Lung (tissue), 12 donors: ENCODE measurements around the gene DHCR24. TPM values are rescaled to one million over a fixed set of nuclear protein-coding genes. Genes with fewer than 3 reads are reported as not detected.
A peak's percentile ranks its signal among the peaks of the same experiment; 100 is the strongest.

Source experiments
- ATAC-seq: fragments of 200-7000 bp; cut with Tn5 transposase; one replicate; pipeline ENCODE4 v1.9.1; 2020; ENCODE audit warnings: moderate number of reproducible peaks; ENCODE audit not compliant: insufficient read depth, low FRiP score
- DNase-seq, 3 donors: peaks; one replicate each; pipeline ENCODE4 v3.0.0-alpha.2; 2013 to 2017
- H3K27ac ChIP-seq, 2 donors: one replicate each; pipeline ENCODE4 v1.5.1; 2013; ENCODE audit warnings: mild to moderate bottlenecking in 2 of 2, moderate library complexity in 2 of 2, control low read depth in 1 of 2, inconsistent platforms in 1 of 2, low read depth in 1 of 2, low read length in 1 of 2
- H3K27me3 ChIP-seq, 3 donors: one replicate each; pipeline ENCODE4 v1.5.1; 2013; ENCODE audit warnings: low read length in 2 of 3; ENCODE audit not compliant: control insufficient read depth in 3 of 3, insufficient read depth in 3 of 3
- H3K36me3 ChIP-seq, 4 donors: one replicate each; pipeline ENCODE4 v1.5.1; 2013; ENCODE audit warnings: low read length in 4 of 4, mild to moderate bottlenecking in 1 of 4, moderate library complexity in 1 of 4; ENCODE audit not compliant: control insufficient read depth in 4 of 4, insufficient read depth in 4 of 4
- H3K4me1 ChIP-seq, 5 donors: one replicate each; pipeline ENCODE4 v1.5.1; 2013; ENCODE audit warnings: low read length in 5 of 5, mild to moderate bottlenecking in 2 of 5, moderate library complexity in 1 of 5; ENCODE audit not compliant: control insufficient read depth in 5 of 5, insufficient read depth in 5 of 5
- H3K4me3 ChIP-seq: one replicate; pipeline ENCODE4 v1.5.1; 2013; ENCODE audit warnings: mild to moderate bottlenecking, control low read depth, moderate library complexity
- H3K9ac ChIP-seq, 2 donors: one replicate each; pipeline ENCODE4 v1.5.1; 2013; ENCODE audit warnings: low read length in 2 of 2, control low read depth in 1 of 2; ENCODE audit not compliant: insufficient read depth in 1 of 2
- H3K9me3 ChIP-seq, 4 donors: one replicate each; pipeline ENCODE4 v1.5.1; 2013; ENCODE audit warnings: low read length in 3 of 4, mild to moderate bottlenecking in 1 of 4, moderate library complexity in 1 of 4; ENCODE audit not compliant: control insufficient read depth in 4 of 4, insufficient read depth in 3 of 4
- CTCF ChIP-seq: IDR thresholded peaks from 2 replicates; pipeline ENCODE4 v1.5.1; 2012; ENCODE audit warnings: mild to moderate bottlenecking; ENCODE audit errors: control extremely low read depth, extremely low read depth
- WGBS, 2 donors: extraction: QIAGEN DNeasy Blood & Tissue Kit; methylation state at CpG; one replicate each; pipeline ENCODE4 v1.1.7; 2013; 5-methylcytosine and 5-hydroxymethylcytosine counted together
- polyA plus RNA-seq, 2 donors: library from polyadenylated mRNA; stranded (reverse); fragments of 200-250 nt; gene quantifications; one replicate each; pipeline ENCODE4 v1.2.1, GENCODE V29; 2013
- total RNA-seq, 2 donors: library from RNA; depleted of rRNA in 1 of 2; stranded (reverse); fragments of >200 nt in 1 of 2; gene quantifications; one replicate each; pipeline ENCODE4 v1.2.1, GENCODE V29; 2014 to 2021
- donor health status: control.
- donor health status: control.
- donor health status: Bipolar disorder and iron deficiency.
- donor health status: healthy.
- donor health status: DM: yes; HTN: yes; CAD: no.

The DHCR24 gene
- total and polyA plus RNA-seq, 4 donors: 269 to 735 (median 436) TPM

- H3K9ac ChIP-seq: no peak overlapping the region
- DNase-seq (no peak), ATAC-seq (no peak)
- H3K4me1 ChIP-seq: peaks cover 3 to 19% (median 13%) of the 10 kb centered on the region in 5 donors
- H3K9me3 ChIP-seq: no peaks in the 10 kb centered on the region
- WGBS, 2 donors: 51 to 93% methylated on average over 1 of the region's 1 CpG
- H3K27me3 ChIP-seq: no peaks in the 10 kb centered on the region
- no peak overlapping the region for H3K4me3 ChIP-seq
- H3K36me3 ChIP-seq: no peaks in the 10 kb centered on the region
- no peak for TF ChIP-seq CTCF
- no peak overlapping the region for H3K27ac ChIP-seq
Measured at GRCh38 chr1:54931275-54931840, 44.4 kb upstream of the DHCR24 start.

GRCh38 chr1:54929700-54930099 lies 42.7 kb upstream of the DHCR24 start:
- DNase-seq (no peak), ATAC-seq (no peak)
- Histone ChIP-seq H3K9ac (no peak overlapping the region), H3K27me3 (no peaks in the 10 kb centered on the region), H3K9me3 (no peaks in the 10 kb centered on the region), H3K4me3 (no peak overlapping the region), H3K27ac (no peak overlapping the region), H3K36me3 (no peaks in the 10 kb centered on the region), H3K4me1 (peaks cover 7 to 18% (median 13%) of the 10 kb centered on the region in 5 donors)
- TF ChIP-seq CTCF: no peak

- H3K4me3 ChIP-seq: no peak overlapping the region
- ATAC-seq (no peak), DNase-seq (no peak)
- H3K27ac ChIP-seq: peak overlapping the region in 1 of 2 donors; percentile 89
- H3K27me3 ChIP-seq: no peaks in the 10 kb centered on the region
- peaks cover 7 to 18% (median 13%) of the 10 kb centered on the region in 5 donors for H3K4me1 ChIP-seq
- TF ChIP-seq CTCF: no peak
- 88 to 91% methylated on average over 2 of the region's 2 CpGs for WGBS, 2 donors
- no peaks in the 10 kb centered on the region for H3K9me3 ChIP-seq
- no peak overlapping the region for H3K9ac ChIP-seq
- H3K36me3 ChIP-seq: no peaks in the 10 kb centered on the region
Measured at GRCh38 chr1:54928327-54928726, 41.3 kb upstream of the DHCR24 start.
